BJ (cell line): ENCODE data around the gene JCHAIN. TPM values are rescaled to one million over a fixed set of nuclear protein-coding genes. Genes with fewer than 3 reads are reported as not detected.

Experiments
- CTCF ChIA-PET: fragments of 350-600 bp; formaldehyde crosslinking; extraction: SDS; loops from one replicate; lab custom pipeline; 2021; ENCODE audit warnings: antibody characterized with exemption, inconsistent platforms; lab: Yijun Ruan, JAX
- POLR2A ChIA-PET: fragments of 300-600 bp; sonication (Branson Sonifier 250); formaldehyde crosslinking; extraction: SDS; loops from one replicate; lab custom pipeline; 2021; ENCODE audit warnings: antibody characterized with exemption; lab: Charles Lee
- DNase-seq: peaks from one replicate; pipeline ENCODE4 v3.0.0-alpha.2; 2011; ENCODE audit warnings: low read depth
- H3K27me3 ChIP-seq: 2 replicates; pipeline ENCODE4 v1.6.0; 2011; ENCODE audit warnings: low read length; ENCODE audit not compliant: control insufficient read depth, insufficient read depth
- H3K36me3 ChIP-seq: 2 replicates; pipeline ENCODE4 v1.5.1; 2011; ENCODE audit warnings: low read length; ENCODE audit not compliant: control insufficient read depth, insufficient read depth
- H3K4me3 ChIP-seq: 2 replicates; pipeline ENCODE4 v1.5.1; 2011; ENCODE audit warnings: low read depth, mild to moderate bottlenecking, control low read depth, low read length
- CTCF ChIP-seq: IDR thresholded peaks from 2 replicates; pipeline ENCODE4 v1.5.1; 2011; ENCODE audit warnings: low read depth, mild to moderate bottlenecking, control low read depth, inconsistent platforms, low read length, moderate library complexity; ENCODE audit not compliant: insufficient read depth
- polyA plus RNA-seq: library from polyadenylated mRNA; depleted of rRNA; stranded (reverse); fragments of >200 nt; gene quantifications from 2 replicates; pipeline ENCODE4 v1.2.3, GENCODE V29; 2011

JCHAIN gene
- polyA plus RNA-seq, 1 experiment: 8.5 TPM

- H3K36me3 ChIP-seq: no peaks in the 10 kb centered on the region
- POLR2A ChIA-PET: no interaction called here
- CTCF ChIA-PET: interaction anchor here (0.7 kb wide), 1 partner anchor 591 kb away, joined by 3 read pairs; no protein-coding TSS in a partner anchor
- H3K27me3 ChIP-seq: no peaks in the 10 kb centered on the region
- TF ChIP-seq CTCF: no peak
- H3K4me3 ChIP-seq: no peak overlapping the region
- no peak for DNase-seq
These were observed 36.7 kb downstream of the JCHAIN start for GRCh38 chr4:70629469-70630090.

- Histone ChIP-seq H3K27me3 (no peaks in the 10 kb centered on the region), H3K4me3 (no peak within 1 kb of the TSS), H3K36me3 (no peaks in the 10 kb centered on the region)
- CTCF ChIA-PET: interaction anchor here (0.6 kb wide), 1 partner anchor 24 kb away, joined by 3 read pairs; no protein-coding TSS in a partner anchor
- TF ChIP-seq CTCF: no peak
- POLR2A ChIA-PET: no interaction called here
- DNase-seq: no peak
These were observed 37.9 kb downstream of the JCHAIN start, which contains the start of gene ENAM for GRCh38 chr4:70628444-70628843. TSS of gene ENAM (plus strand) at chr4:70628744. CDS start at chr4:70629501, 757 bp downstream.

- ChIA-PET CTCF (interaction anchor here (0.7 kb wide), 1 partner anchor 67 kb away, joined by 3 read pairs; no protein-coding TSS in a partner anchor), POLR2A (no interaction called here)
- Histone ChIP-seq H3K27me3 (no peaks in the 10 kb centered on the region), H3K4me3 (no peak overlapping the region), H3K36me3 (no peaks in the 10 kb centered on the region)
- no peak for DNase-seq
- no peak for TF ChIP-seq CTCF
These were observed 38.7 kb downstream of the JCHAIN start for GRCh38 chr4:70627620-70628019.

GRCh38 chr4:70624226-70624793 is 42.0 kb downstream of the JCHAIN start:
- H3K4me3 ChIP-seq: no peak overlapping the region
- DNase-seq: no peak
- H3K36me3 ChIP-seq: no peaks in the 10 kb centered on the region
- ChIA-PET CTCF (no interaction called here), POLR2A (no interaction called here)
- TF ChIP-seq CTCF: no peak
- H3K27me3 ChIP-seq: no peaks in the 10 kb centered on the region

- DNase-seq: no peak
- H3K27me3 ChIP-seq: no peaks in the 10 kb centered on the region
- no peak overlapping the region for H3K4me3 ChIP-seq
- no peak for TF ChIP-seq CTCF
- POLR2A ChIA-PET: no interaction called here
- CTCF ChIA-PET: no interaction called here
- no peaks in the 10 kb centered on the region for H3K36me3 ChIP-seq
These were observed 43.0 kb downstream of the JCHAIN start for GRCh38 chr4:70623323-70623722.
